Stimulated activated CD8-positive, alpha-beta memory T cell treated with anti-CD3 and anti-CD28 coated beads, Interleukin-7, amount 100 ng/mL, for 1 hour (primary cell): ENCODE data around the gene CFAP46.
"Not testable (repeated sequence)": the region's sequence is repeated elsewhere in the genome, so short reads cannot be mapped to it uniquely, and the experiment has no call there.

ENCODE experiments used
- DNase-seq, 2 donors: peaks; one replicate each; pipeline ENCODE4 v3.0.0-alpha.2; 2020; ENCODE audit warnings: low read depth in 2 of 2

The CFAP46 gene

GRCh38 chr10:132774902-132775863 is 167.2 kb downstream of the CFAP46 start:
- no peak for DNase-seq

GRCh38 chr10:132774181-132774901 is 168.0 kb downstream of the CFAP46 start:
- DNase-seq: no peak

- not testable (repeated sequence) for DNase-seq
Observed at GRCh38 chr10:132772816-132773215, 169.6 kb downstream of the CFAP46 start.

GRCh38 chr10:132770061-132771021 is 172.0 kb downstream of the CFAP46 start:
- DNase-seq: no peak

- no peak for DNase-seq
Observed at GRCh38 chr10:132768346-132769248, 173.8 kb downstream of the CFAP46 start.

GRCh38 chr10:132766291-132766690 is 176.1 kb downstream of the CFAP46 start:
- no peak for DNase-seq

- no peak for DNase-seq
Observed at GRCh38 chr10:132765435-132765834, 176.9 kb downstream of the CFAP46 start.

- DNase-seq: no peak
Observed at GRCh38 chr10:132764108-132764507, 178.3 kb downstream of the CFAP46 start.

- no peak for DNase-seq
Observed at GRCh38 chr10:132763545-132763944, 178.8 kb downstream of the CFAP46 start.

GRCh38 chr10:132762267-132762666 is 180.1 kb downstream of the CFAP46 start:
- no peak for DNase-seq

- DNase-seq: no peak
Observed at GRCh38 chr10:132761395-132762060, 180.8 kb downstream of the CFAP46 start.

GRCh38 chr10:132758865-132759264 is 183.5 kb downstream of the CFAP46 start:
- DNase-seq: no peak
